DMS 273 treated with DMSO at 0.1 percent for 48 hours (cell line): ENCODE measurements around the gene SDSL.

Source experiments
- DNase-seq: peaks from one replicate; lab custom pipeline; 2025; lab: John Stamatoyannopoulos, UW

SDSL gene, protein sequence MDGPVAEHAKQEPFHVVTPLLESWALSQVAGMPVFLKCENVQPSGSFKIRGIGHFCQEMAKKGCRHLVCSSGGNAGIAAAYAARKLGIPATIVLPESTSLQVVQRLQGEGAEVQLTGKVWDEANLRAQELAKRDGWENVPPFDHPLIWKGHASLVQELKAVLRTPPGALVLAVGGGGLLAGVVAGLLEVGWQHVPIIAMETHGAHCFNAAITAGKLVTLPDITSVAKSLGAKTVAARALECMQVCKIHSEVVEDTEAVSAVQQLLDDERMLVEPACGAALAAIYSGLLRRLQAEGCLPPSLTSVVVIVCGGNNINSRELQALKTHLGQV

GRCh38 chr12:113422030-113422885 lies at the start of gene SDSL:
Gene SDSL (plus strand): TSS chr12:113422380. CDS start chr12:113427983, 5,603 bp downstream.
- peak; percentile 22 for DNase-seq

DNA sequence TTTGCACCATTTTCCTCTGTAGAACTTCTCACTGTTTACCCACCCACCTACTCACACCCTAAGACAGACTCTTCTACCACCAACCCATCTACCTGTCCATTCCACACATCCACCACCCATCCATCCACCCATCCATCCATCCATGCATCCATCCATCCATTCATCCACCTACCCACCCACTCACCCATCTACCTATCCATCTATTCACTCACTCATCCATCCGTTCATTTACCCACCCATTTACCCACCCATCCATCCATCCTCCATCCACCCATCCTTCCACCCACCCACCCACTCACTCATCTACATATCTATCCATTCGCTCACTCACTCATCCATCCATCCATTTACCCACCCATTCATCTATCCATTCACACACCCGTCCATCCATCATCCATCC lies 48.7 kb upstream of the SDSL start:
- no peak for DNase-seq

GRCh38 chr12:113373969-113374368 lies 48.2 kb upstream of the SDSL start:
- no peak for DNase-seq

- DNase-seq, result no peak
Observed at GRCh38 chr12:113374823-113375428, 47.3 kb upstream of the SDSL start.

GRCh38 chr12:113378291-113378690 lies 43.9 kb upstream of the SDSL start:
- no peak for DNase-seq

GRCh38 chr12:113381220-113381619 lies 41.0 kb upstream of the SDSL start:
- no peak for DNase-seq

DNA sequence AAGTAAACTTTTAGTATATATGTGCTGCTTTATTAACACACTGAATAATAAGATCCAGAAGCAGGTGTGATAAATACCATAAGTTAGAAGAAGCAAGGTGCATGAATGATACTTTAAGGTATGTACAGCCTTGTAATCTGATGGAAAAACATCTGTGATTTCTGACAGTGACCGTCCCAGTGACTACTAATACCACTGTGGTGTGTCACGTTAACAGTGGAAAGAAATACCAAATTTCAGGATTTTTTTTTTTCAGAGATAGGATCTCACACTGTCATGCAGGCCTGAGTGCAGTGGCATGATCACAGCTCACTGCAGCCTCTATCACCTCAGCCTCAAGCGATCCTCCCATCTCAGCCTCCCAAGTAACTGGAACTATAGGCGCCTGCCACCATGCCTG lies 40.0 kb upstream of the SDSL start:
- DNase-seq, result no peak

DNA sequence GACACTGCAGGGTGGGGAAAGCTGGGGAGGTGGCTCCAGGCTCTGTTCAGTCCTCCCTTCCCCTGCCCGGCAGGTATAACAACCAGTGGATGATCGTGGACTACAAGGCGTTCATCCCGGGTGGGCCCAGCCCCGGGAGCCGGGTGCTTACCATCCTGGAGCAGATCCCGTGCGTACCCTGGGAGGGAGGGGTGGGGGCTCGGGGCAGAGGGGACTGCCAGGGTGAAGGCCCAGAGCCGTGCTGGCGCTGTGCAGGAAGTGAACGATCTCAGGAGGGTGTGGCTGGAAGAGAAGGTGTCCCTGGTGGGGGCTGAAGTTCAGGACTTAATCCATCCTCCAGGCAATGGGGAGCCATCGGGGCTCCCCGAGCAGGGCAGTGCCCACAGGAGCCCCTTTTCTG lies 37.4 kb upstream of the SDSL start:
- no peak for DNase-seq

GRCh38 chr12:113385282-113385882 lies 36.8 kb upstream of the SDSL start:
- no peak for DNase-seq

- no peak for DNase-seq
Observed at GRCh38 chr12:113386866-113387566, 35.2 kb upstream of the SDSL start.

- no peak for DNase-seq
Observed at GRCh38 chr12:113387631-113388030, 34.5 kb upstream of the SDSL start.

DNA sequence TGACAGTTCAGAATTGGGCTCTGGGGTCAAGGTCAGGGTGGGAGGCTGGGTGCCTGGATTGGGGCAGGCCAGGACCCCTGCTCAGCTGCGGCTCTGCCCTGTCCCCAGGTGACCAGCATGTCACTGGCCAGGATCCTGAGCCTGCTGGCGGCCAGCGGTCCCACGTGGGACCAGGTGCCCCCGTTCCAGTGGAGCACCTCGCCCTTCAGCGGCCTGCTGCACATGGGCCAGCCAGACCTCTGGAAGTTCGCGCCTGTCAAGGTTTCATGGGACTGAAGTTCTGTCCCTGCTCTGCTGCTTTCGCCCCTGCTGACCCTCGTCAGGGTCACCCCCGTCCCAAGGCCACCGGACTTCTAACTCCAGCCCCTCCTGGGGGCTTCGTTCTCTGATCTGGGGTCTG lies 33.8 kb upstream of the SDSL start:
- DNase-seq, result no peak

GRCh38 chr12:113390064-113391043 lies 31.8 kb upstream of the SDSL start:
- no peak for DNase-seq

DNA sequence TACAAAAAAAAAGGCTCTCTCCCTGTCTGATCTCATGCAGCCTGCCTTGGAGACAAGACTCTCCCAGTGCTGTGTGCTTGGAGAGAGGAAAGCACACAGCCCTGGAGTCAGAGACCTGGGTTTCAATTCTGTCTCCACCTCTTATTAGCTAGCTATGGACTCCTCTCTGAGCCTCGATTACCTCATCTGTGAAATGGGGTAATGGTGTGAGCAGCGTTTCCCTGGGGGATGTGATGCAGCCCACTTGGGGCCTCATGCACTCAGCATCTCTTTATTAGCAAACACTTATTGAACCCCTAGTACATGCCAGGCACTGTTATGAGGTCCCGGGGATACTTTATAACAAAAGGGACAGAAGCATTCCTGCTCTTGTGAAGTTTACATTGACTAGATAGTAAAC lies 31.0 kb upstream of the SDSL start:
- no peak for DNase-seq

DNA sequence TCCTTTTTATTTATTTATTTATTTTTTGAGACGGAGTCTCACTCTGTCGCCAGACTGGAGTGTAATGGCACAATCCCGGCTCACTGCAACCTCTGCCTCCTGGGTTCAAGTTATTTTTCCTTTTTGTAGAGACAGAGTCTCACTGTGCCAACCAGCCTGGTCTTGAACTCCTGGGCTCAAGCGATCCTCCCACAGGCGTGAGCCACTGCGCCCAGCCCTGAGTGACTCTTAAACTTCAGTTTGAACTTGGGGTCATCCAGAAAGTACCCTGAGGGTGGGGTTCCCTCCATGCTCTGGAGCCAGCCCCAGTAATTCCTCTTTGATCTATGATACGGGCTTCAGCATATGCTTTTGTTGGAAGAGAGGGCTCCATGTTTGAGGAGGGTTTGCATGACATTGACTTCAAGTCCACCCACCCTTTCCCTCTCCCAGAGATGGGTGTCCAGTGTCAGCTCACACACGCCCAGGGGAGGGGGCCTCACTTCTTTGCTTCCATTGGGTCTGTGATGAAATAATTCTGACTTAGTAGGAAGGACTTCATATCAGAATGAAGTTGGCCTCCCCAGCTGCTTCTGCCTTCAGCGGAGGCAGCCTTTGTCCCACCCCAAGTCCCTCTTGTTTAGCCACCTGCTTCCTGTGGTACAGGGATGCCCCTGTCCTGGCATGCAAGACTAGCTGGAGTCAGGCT lies 30.4 kb upstream of the SDSL start:
- no peak for DNase-seq

GRCh38 chr12:113392520-113392919 lies 29.7 kb upstream of the SDSL start:
- DNase-seq, result no peak

DNA sequence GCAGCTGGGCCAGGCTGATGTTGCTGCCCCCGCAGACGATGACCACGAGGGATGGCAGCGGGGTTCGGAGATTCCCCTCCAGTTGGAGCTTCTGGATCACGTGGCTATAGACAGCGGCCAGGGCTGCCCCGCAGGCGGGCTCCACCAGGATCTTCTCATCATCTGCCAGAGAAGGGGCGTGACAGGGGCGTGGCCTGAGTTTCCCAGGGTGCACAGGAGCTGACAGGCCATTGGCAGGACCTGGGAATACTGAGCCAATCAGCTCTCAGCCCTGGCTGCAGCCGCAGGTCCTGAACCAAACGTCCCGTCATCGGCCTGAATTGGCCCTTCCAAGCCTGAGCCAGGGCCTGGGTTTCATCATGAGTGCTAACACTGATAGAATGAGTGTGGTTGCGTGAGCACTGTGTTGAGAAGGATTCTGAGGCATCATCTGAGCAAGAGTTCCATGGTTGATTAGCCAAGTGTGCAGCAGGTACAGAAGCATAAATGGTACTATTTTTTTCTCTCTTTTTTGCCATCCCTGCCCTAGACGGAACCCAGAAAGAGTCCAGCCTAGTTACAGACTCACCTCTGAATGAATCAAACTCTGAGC lies 29.1 kb upstream of the SDSL start:
- DNase-seq, result no peak

GRCh38 chr12:113393749-113394148 lies 28.4 kb upstream of the SDSL start:
- DNase-seq, result no peak

DNA sequence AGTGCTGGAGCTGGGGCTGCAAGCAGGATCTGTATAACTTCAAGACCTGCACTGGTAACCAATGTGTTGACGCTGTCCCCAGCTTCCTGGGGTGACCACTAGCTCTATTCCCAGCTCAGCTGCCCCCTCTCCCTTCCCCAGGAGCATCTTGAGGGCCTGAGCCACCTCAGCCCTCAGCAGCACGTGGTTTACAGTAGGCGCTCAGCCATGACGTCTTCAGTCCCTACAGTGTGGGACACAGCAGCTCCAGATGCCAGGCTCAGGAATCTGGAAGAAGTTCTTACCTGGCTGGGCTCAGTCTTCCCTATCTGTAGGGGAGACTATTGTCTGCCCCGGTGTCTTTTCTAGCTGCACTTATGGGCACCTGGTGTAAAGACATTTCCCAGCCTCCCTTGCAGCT lies 27.1 kb upstream of the SDSL start:
- DNase-seq, result no peak

- DNase-seq, result no peak
Observed at GRCh38 chr12:113396200-113396599, 26.0 kb upstream of the SDSL start.
